HEK293T (cell line): ENCODE measurements around the gene ZNF391.

Experiments
- ELF4 ChIP-seq: fragments of 450-650 bp; IDR thresholded peaks from 2 replicates; pipeline ENCODE4 v1.6.1; 2017; ENCODE audit warnings: antibody characterized with exemption
- FOXA1 ChIP-seq: fragments of 450-650 bp; IDR thresholded peaks from 2 replicates; pipeline ENCODE4 v1.6.1; 2016; ENCODE audit warnings: mild to moderate bottlenecking
- NFRKB ChIP-seq: fragments of 450-650 bp; IDR thresholded peaks from 2 replicates; pipeline ENCODE4 v1.6.1; 2016; ENCODE audit warnings: mild to moderate bottlenecking, moderate library complexity
- SUZ12 ChIP-seq: fragments of 450-650 bp; IDR thresholded peaks from 2 replicates; pipeline ENCODE4 v1.6.1; 2016; ENCODE audit warnings: mild to moderate bottlenecking

DNA sequence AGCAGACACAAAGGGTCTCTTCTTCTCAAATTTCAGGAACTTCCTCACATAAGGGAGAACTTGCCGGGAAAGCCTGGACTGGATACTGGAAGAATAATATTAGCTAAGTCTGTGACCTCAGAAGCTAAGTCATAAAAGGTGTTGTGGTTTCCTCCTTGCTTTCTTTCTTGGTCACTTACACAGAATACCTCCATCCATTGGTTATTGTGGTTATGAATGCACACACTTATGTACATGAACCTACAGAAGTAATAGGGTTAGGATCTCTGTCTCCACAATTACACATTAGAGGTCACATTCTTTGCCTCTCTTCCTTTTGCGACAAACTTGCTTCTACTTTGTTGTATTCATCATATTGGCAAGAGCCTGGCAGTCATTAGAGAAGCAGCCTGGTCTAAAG, 40.4 kb downstream of the ZNF391 start:
- TF ChIP-seq NFRKB (no peak), SUZ12 (no peak), ELF4 (no peak), FOXA1 (no peak)
